ENCODE data around the gene NFIX.
A peak's percentile ranks its signal among the peaks of the same experiment; 100 is the strongest.

The NFIX gene

DNA sequence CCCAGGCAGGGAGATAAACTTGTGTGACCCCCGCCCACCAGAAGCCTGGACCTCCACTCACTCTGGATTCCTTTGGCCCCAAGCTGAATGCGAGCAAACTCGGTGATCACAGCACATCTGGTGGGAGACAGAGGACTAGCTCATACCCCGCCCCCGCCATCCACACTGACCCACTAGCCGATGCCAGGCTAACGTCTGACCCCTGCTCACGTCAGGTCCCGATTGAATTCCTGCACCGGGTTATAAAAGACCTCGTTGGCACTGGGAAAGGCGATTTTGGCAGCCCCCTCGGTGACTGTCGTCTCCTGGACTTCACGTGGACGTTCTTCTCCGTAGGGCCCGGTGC lies 120.6 kb downstream of the NFIX start:
- DNase-seq: no peak

DNA sequence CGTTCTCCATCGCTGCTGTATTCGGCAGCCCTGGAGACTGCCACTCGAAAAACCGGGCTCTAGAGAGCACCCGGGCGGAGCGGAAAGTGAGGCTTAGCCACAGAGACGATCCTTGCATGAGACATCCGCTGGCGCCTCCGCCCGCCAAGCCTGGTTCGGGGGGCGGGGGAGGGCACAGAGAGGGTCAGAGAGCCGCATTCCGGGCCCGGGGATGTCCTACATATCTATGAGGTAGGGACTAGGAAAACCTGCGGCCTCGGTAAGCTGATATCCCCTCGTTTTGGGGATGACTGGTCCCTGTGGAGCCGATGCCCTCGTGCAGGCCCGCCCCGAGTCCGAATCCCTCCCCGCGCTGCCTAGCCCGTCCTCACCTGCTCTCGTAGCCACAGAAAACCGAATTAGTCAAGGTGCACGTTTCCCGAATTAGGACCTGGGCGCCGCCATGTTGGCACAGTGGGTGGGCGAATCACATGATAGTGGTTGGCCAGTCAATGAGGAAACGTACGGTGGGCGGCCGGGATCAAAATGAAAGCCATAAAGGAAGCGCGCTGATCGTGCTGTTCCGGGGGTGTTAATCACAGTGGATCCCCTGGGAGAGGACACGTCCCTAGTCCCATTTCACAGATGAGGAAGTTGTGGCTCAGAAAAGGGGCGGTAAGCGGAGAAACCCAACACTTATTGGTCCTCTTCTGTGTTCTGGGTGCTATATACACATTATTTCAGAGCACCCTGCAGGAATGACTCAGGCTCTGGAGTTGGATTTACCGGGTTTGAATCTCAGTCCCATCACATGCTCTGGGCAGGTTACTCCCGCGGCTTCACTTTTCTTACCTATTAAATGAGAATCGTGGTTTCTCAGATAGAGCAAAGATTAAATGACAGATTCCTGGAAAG lies 121.3 kb downstream of the NFIX start, which contains the start of gene TRMT1:
TRMT1 (minus strand) TSS at position 459 of the 894 bp plus-strand sequence; CDS start at position 118, 341 bp downstream.
- DNase-seq: peak; percentile 91

DNA sequence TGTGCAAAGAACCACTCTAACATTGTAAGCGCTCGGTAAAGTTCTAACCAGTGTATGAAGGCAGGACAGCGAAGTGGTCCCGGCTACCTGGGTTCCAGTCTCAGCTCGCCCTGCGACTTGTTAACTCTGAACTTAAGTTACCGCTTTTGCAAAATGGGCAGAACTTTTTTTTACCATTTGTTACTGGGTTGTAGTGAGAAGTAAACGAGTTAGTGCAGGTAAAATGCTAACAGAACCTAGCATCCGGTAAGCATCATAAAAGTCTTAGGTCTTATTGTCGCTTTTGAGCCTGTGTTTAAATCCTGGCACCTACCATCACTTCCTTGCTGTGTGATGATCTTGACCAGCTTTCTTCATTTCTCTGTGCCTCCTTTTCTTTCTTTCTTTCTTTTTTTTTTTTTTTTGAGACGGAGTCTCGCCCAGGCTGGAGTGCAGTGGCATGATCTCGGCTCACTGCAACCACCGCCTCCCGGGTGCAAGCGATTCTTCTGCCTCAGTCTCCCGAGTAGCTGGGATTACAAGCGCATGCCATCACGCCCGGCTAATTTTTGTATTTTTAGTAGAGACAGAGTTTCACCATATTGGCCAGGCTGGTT lies 122.0 kb downstream of the NFIX start:
- no peak for DNase-seq

DNA sequence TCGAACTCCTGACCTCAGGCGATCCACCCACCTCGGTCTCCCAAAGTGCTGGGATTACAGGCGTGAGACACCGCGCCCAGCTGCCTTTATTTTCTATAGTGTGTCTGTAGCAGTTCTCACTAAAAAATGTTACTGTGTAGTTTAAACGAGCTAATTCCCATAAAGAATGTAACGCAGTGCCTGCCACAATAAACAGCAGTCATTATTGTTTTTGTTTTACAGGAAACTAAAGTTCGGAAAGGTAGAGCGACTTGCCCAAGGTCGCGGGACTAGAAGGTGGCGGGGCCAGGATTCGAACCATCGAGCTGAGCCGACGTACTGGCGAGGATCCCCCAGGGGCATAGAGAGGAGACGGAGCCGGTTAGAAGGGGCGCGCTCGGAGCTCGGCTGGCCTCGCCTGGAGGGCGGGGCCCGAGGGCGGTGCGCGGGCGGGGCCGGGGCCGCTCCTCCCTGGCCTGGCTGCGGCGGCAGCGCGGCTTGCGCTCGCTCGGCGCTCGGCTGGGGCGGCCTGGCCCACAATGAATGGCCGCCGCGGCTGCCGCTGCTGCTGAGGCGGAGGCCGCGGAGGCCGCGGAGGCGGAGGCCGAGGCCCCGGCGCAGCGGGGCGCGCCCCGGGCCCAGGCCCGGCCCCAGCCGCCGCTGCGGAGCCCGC lies 122.6 kb downstream of the NFIX start, which contains the start of gene NACC1:
NACC1 (plus strand) TSS at position 493 of the 652 bp plus-strand sequence. CDS start 16,944 bp downstream, outside the sequence.
- DNase-seq: peak; percentile 84

DNA sequence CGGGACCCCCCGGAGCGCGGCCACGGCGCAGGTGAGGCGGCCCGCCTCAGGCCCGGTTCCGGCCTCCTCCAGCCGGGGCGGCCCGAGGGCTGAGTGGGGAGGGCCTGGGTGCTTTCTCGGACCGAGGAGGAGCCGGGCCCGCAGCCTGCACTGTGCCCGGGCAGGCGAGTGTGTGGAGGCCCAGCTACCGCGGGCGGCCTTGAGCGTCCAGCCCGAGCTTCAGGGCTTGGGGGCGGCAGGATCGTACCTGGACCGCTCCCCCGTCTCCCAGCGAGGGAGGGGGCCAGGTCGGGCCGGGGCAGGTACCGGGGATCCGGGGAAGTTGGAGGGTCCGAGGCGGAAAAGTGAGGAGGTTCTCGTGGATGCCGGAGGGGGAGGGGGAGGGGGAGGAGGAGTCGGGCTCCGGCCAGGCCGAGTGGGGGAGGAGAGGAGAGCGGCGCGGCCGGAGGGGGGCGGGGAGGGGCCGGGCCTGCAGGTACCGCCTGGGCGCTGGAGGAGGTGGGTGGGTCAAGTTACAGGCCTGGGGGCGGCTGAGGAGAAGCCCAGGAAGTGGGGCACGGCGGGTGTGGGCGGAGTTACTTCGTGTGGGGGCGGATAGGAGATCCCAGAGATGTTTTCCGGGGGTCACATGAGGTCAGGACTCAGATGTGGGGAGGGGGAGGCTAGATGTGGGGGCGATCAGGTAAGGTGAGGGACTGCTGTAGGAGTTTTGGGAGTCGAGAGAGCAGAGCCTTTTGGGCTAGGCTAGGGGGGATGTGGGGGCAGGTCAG lies 123.3 kb downstream of the NFIX start:
- no peak for DNase-seq

DNA sequence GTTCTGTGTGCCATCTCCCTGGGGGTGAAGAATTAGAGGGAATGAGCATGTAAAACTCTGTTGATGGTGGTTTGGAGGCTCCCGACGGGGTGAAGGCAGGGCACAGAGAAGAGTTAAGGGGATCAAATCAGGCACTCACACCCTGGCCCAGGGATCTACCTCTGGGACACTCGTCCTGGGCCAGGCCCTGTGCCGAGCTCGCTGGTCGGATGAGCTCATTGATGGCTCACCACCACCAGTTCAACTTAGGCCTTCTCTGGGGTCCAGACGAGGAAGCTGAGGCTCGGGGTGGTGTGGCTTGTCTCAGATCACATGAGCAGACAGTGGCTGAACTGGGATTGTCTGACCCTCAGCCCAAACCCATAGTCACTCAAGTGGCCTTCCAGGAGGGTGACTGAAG lies 124.4 kb downstream of the NFIX start:
- no peak for DNase-seq

DNA sequence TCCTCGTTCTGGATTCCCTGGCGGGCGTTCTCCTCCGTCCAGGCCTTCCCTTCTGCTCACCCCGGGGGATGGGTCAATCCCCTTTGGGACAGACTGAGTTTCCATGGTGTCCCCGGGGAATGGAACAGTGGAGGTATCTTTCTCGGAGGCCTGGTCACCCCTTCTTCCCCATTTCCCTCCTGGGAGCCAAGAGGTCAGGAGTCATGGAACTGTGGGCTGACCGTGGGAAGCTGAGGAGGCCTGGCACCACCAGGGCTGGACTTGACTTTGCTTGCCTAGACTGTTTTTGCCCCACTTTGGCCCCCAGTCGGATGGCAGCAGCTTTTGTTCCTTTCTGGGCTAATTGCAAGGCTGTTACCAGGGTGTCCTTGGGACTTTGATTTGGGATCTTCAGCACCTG lies 124.8 kb downstream of the NFIX start:
- no peak for DNase-seq

DNA sequence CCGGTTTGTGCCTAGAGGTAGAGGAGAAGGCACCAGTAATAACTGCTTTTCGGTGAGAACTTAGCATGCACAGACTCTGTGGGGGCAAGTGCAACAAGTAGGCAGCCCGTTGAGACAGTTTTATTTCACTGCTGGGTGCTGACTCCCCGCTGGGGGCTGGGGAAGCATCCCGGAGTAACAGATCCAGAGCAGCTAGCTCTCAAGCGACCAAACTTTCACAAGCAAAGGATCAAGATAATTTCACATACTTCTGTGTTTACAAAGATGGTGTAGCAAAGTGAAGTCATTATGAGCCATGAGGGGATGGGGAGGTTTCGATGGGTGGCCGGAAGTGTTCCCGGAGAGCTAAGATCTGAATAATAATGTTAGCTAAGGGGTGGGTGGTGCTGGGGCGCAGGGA lies 125.5 kb downstream of the NFIX start:
- DNase-seq: no peak

DNA sequence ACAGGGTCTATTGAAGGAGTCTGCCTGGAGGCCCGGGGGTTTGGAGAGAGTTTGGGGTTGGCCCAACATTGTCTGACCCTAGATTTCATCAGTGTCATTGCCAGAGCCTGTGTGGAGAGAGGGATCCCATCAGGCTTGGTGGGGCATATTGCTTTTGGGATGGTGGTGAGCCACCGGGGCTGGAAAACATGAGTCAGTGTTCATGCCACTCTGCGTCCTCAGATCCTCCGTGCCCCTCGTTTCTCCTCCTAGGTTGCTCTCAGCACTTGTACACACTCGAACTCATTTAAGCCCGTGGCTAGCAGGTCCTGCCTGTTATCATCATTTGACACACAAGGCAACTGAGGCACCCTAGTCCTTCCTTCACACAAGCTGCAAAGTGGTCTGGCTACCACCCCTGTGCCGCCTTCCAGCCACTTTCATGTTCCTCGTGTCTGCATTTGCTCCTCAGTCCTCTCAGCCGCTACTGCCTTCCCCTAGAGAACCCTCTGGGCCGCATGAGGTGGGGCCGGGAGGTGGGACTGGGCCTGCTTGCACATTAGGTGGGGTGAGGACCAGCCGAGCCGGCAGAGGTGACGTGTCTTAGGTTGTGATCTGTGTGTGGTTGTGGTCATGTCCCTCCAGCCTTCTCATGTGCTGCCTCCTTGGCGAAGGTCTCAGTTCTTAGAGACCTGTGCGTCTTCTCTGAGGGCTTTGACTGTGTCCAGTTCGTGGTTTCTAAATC lies 126.4 kb downstream of the NFIX start:
- DNase-seq: no peak

DNA sequence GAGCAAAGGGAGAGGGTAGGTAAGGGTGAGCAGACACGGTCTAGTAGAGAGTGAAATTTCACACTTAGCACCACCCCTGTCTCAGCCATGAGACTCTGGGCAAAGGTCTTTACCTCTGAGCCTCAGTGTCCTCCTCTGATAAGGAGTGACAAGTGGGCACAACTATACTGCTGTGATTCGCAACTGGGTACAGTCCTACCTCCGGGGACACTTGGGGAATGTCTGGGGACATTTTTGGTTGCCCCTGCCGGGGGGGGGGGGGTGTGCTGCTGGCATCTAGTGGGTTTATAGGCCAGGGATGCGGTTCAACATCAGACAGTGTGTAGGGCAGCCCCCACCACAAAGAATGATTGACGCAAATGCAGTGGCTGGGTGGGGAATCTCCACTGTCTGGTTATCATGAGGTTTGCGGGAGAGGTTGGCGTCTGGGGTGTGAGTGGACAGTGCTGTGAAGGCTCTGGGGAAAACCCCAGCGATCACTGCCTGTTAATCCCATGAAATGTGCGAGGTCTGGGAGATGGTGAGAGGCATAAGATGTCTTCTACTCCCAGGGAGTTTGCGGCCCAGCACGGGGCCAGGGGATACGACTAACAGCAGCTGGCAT lies 127.1 kb downstream of the NFIX start:
- DNase-seq: no peak

DNA sequence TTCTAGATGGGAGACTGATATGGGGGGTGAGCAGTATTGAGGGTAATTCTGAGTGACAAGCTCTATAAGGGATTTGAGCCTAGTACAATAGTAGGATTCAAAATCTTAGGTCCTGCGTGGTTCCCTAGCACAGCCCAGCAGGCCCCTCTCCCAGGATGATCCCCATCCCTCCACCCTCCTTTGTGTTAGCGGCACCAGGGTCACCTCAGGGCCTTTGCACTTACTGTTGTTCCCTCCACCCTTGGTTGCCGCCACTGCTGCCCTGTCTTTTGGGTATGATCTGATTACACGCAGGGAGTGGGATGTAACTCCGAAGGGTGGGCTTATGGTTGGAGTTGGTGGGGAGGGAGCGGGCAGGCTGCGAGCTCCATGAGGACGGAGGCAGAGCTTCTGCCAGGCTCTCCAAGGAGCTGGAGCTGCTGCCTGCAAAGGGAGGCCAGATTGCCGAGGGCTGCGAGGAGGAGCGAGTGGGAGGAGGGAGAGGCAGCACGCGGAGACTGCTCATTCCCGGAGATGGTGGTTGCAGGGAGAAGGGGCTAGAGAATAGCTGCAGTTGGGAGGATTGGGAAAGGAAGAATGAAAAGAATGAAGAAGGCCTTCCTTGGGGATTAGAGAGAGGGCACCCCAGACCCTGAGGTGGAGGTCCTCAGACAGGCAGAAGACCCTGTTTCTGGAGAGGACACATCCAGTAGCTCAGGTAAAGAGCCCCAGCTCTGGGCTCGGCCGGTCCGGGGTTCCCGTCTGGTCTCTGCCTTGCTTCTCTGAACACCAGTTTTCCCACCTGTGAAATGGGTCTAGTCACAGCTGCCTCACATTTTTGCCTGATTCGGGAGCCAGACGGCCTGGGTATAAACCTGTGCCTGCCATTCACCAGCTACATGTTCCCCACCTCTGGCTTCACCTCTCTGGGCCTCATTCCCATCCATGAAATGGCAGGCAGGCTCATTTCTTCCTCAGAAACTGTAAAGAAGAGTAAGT lies 128.0 kb downstream of the NFIX start:
- DNase-seq: no peak

DNA sequence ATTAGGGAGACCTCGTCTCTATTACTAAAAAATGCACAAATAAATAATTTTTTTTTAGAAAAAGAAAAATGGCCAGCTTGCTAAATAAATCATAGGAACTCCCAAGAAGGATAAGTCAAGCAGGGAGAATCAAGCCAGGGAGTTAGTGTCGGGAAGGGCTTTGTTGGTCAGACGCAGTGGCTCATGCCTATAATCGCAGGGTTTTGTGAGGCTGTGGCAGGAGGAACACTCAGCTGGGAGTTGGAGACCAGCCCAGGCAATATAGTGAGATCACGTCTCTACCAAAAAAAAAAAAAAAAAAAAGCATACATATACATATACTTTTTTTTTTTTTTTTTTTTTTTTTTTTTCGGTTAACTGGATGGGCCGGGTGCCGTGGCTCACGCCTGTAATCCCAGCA lies 131.8 kb downstream of the NFIX start:
- no peak for DNase-seq

DNA sequence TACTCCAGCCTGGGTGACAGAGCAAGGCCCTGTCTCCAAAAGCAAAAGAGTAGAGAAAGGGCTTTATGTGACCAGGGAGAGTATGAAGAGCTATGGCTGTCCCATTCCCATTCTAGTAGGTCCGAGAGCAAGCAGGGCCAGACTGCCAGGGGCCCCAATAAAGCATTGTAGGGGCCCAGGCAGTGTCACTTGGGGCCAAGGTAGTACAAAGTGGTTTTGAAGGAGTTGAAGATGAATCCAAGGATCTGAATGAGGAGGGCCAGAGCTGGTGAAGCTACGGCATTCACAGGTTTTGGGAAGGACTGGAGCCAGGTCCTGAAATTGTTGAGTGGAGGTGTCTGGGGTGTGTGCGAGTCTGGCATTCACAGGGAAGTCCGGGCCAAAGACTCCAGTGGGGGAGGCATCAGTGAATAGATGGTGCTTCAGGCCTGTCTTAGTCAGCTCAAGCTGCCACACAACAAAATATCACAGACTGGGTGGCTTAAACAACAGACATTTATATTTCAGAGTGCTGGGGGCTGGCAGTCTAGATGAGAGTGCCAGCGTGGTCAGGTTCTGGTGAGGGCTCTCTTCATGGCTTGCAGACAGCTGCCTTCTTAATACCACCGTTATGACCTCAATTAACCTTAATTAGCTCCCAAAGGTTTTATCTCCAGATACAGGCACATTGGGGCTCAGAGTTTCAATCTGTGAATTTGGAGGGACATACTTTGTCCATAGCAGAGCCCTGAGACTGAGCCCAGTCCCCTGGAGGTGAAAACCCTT lies 132.7 kb downstream of the NFIX start:
- DNase-seq: no peak

DNA sequence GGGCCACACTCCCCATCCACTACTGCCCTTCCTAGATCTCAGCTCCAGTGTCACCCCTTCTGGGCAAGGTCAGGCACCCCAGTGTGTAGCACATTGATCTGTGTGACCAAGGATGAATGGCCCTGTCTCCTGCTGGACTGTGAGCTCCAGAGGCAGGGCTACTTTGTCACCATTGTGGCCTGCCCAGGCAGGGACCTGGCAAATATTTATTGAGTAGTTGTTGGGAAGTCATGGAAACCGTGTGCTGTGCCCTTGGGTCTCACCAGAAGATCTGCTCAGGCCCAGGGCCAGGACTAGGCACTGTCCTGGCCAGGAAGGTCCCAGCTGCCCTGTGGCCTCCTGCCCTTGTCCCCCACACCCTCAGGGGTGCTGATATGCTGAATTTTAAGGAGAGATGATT lies 133.3 kb downstream of the NFIX start:
- no peak for DNase-seq

DNA sequence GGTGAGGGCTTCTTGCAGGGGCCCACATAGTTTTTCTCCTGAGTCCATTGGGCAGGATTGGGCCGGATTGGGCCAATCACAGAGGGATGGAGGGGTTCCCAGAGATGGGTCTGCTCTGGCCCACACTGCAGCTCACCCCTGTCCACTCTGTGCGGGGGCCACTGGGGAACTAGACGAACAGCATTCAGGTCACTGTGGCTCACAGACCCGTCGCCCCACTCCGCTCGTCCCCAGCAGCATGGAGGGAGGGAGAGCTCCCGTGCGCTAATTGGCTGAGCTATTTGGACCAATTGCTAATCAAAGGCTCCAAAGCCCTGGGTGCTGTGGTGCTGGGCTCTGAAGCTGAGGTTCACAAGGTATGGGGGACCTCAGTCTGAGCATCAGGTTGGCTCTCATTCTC lies 134.1 kb downstream of the NFIX start:
- DNase-seq: no peak

DNA sequence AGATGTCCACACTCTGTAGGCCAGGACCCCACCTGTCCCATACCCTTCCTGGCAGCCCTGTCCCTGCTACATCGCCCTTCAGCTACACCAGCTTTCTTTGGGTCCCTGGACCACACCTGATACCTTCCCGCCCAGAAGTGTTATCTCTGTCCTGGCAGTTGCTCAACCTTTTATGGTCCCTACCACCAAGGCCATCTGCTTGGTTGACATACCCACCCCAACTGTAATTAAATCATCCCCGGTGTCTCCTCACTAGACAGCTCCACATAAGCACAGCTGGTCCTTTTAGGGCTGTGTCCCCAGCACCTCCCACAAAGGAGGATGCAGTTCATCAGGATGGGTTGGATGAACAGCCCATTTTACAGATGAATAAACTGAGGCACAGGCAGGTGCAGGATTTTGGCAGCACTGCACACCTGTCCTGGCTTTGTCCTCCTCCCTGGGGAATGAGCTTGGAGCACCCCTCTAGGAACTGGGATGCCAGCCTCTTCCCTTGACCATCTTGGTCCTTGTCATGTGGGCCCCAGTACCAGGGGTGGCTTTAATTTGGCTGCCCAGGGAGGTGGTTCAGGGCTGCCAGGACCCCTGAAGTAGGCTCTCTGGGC lies 135.7 kb downstream of the NFIX start:
- no peak for DNase-seq

DNA sequence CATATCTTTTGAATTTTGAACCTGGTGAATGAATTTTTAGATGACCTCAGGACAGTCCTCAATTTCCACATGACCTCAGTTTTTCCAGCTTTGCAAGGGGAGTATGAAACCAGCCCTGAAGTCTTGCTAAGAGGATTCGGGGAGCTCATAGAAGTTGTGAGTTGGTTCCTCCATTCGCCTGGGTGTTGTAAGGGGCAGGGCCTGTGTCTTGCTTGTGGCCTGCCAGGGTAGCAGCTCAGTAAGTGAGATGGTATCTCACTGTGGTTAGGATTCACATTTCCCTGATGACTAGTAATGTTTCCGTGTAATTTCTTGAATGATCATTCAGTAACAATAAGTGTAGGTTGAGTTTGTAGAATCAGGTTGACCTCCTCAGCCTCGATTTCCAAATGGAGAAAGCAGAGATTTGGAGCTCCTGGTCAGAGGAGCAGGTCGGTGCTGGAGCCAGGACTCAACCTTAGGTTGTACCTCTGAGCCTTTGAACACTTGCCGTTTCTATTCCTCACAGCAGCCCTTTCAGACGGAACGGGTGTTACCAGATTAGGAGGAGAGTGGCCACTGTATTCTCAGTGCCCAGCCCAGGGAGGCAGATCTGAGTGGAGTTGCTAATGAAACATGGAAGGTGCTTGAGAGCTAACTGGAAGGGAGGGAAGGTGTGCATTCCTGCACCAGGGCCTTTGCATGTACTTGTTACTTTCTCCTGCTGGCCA lies 137.4 kb downstream of the NFIX start:
- no peak for DNase-seq

DNA sequence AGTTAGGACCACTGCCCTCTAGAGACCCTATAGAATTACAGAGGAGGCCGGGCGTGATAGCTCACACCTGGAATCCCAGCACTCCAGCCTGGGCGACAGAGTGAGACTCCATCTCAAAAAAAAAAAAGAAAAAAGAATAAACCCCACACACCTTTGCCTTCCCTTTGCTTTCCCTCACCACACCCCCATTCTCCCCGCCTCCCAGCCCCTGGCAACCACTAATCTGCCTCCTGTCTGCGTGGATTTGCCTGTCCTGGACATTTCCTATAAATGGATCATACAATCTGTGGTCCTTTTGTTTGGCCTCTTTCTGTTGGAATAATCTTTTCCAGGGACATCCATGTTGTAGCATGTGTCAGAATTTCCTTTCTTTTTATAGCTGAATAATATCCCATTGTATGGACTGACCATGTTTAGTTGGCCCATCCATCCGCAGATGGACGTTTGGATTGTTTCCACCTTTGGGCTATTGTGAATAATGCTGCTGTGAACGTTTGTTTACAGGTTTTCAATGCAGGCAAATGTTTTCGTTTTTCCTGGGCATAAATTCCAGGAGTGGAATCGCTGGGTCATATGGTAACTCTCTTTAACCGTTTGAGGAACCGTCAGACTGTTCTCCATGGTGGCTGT lies 138.1 kb downstream of the NFIX start:
- no peak for DNase-seq

All from activated T-cell treated with anti-CD3 and anti-CD28 coated beads for 4 hours (primary cell).